GM18868 (cell line): ENCODE measurements around the gene HELZ2.

ENCODE experiments used
- ATAC-seq: cut with Tn5 transposase; IDR thresholded peaks from one replicate; pipeline ENCODE4 v1.9.1; 2021; ENCODE audit warnings: mild to moderate bottlenecking, moderate library complexity; ENCODE audit not compliant: unreplicated experiment

Gene HELZ2

GRCh38 chr20:63598479-63599395, 24.7 kb upstream of the HELZ2 start:
- ATAC-seq, result no peak

DNA sequence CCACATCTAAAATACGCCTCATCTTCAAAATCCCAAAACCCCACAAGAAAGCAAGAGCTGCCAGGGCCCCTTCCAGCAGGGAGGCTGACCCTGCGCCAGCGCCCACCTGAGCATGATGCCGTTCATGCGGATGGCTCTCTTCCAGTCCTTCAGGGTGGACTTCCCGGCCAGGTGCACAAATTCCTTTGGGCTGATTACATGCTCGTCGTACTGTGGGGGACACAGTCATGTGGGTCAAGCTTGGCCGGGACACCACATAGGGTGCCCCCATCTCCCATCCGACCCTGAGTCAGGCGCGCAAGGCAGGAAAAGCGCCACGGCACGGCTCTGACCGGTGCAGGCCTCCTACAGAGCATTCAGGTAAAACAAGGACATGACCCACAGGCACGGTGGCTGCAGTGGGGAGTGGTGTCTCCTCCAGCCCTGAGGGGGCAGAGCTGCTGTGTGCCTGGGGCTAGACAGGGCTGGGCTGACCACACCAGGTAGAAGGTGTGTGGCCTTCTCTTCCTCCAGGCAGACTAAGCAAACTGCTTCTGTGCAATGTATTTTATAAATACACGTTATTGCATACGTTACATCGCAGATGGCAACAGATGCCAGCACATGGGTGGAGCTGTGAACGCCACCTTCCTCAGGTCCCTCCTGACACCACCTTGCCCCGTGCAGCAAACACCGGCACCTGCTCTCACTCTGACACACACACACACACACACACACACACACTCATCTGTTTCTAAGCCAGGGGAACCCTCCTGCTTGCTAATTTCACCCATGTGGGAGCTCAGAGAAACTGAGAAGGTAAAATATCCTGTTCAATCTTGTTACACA, 23.8 kb upstream of the HELZ2 start:
- no peak for ATAC-seq

- ATAC-seq, result no peak
Observed at GRCh38 chr20:63596423-63596822, 22.4 kb upstream of the HELZ2 start.

GRCh38 chr20:63595416-63596127, 21.5 kb upstream of the HELZ2 start:
- ATAC-seq, result no peak

DNA sequence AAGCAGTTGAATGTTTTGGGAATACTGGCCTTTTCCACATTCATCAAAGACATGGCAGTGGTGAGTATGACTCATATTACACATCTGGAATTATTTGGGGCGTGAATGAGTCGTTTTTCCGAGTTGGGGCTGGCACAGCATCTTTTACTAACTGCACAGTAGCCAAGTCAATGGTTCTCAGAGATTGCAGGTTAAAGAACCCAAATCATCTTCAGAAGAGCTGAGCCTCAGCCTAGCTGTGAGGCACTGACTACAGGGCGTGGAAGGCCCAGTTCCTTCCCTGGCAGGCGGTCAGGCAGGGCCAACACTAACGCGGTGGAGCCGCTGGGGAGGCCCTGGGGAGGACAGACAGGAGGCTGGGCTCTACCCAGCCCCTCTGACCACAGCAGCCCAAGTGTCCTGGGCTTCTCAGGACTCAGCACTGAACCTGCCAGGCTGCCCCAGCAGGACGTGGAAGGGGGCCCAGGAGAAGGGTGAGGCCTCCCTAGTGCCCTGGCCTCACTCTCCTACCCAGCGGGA, 20.1 kb upstream of the HELZ2 start:
- ATAC-seq, result no peak

- no peak for ATAC-seq
Observed at GRCh38 chr20:63592661-63593060, 18.6 kb upstream of the HELZ2 start.

GRCh38 chr20:63591786-63592355, 17.8 kb upstream of the HELZ2 start:
- no peak for ATAC-seq

DNA sequence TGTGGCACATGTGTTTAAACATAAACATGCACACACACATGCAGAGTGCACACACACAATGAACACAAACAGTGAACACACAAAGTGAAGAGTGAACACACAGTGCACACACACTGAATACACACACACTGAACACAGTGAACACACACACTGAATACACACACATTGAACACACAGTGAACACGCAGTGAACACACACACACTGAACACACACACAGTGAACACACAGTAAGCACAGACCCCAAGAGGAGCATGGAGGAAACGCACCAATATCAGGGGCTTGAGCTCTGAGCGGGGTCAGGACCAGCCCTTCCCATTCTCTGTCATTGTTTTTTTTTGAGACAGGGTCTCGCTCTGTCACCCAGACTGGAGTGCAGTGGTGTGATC, 17.1 kb upstream of the HELZ2 start:
- no peak for ATAC-seq

GRCh38 chr20:63590218-63591146, 16.4 kb upstream of the HELZ2 start:
- no peak for ATAC-seq

- ATAC-seq, result no peak
Observed at GRCh38 chr20:63589261-63590217, 15.5 kb upstream of the HELZ2 start.

DNA sequence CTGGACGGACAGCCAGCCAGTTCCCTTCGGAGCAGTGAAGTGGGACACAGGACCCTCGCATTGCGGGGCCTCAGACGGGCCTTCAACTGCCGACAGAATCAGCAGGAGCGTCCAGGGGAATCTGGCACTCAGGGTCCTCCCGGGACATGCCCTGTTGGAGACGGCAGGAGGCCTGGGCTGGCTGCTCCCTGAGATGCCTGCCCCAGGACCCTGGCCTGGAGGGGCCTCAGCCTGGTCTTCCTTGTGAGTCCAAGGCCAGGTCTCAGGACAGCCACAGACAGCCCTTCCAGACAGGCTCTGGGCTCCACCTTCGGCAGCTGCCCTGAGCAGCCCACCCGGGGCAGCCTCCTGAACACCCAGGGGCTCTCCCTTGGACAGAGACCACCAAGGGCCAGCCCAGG, 14.6 kb upstream of the HELZ2 start:
- ATAC-seq, result no peak

DNA sequence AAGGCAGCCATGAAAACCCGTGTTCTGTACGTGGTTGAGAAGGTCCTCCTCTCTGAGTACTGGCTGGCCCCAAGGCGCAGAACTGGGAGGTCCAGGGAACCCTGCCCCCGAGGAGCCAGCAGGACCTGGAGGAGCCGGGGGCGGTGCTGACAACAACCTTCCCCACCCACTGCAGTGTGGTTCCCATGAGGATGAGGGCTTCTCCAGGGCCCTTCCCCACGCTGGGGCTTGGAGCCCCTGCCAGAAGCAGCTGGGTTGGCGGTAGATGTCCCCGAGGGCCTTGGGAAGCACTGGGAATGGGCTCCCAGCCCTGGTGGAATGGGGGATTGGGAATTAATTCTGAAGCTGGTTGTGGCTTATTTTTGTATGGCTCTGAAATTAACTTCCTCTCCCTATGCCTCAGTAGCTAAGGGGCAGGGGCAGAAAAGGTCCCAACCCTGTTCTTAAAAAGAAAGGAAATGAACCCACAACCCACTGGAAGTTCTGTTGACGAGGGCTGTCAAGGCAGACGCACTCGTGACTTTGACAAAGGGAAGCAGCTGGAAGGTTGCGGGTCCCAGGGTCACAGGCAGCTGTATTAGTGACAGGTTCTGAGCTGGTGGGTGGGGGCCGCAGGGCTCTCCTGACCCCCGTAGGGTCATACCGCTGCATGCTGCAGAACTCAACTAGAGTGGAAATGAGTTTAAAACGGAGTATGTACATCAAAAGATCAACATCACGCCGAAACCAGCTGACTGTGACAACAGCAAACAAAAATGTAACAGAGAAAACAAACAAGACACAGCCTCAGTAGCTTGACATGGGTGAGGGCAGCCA, 13.9 kb upstream of the HELZ2 start:
- ATAC-seq, result no peak

DNA sequence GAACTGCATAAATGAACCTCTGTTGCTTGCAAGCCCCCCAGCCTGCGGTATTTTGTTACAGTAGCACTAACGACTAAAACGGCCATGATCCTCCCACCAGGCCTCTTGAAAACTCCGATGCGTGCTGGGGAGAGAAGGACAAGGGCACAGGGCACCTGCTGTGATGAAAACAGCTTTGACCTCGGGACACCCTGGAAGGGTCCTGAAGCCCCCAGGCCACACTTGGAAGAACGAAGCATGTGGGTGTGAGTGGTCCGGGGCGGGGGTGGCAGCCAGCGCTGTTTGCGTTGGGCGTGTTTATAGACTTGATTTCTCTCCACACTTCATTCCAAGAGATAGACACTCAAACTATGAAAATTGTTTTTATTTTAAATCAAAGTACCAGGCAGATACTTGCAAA, 13.2 kb upstream of the HELZ2 start:
- no peak for ATAC-seq

DNA sequence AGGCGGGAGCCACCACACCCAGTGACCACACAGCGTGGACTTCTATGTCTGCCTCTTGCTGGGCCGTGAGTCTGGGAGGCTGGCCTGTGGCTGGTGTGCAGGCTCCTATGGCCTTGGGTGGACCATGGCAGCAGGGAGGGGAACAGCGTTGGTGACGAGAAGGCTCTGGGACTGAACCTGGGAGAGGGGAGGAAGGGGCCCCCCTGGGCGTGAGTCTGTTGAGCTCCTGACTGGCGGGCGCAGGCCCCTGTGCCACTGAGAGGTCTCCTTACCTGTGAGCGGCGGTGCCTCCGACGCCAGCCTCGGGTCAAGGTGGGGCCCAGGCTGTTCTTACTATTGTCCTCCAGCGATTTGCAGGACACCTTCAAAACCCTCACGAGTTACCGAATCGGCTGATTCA, 12.8 kb upstream of the HELZ2 start:
- ATAC-seq, result no peak

DNA sequence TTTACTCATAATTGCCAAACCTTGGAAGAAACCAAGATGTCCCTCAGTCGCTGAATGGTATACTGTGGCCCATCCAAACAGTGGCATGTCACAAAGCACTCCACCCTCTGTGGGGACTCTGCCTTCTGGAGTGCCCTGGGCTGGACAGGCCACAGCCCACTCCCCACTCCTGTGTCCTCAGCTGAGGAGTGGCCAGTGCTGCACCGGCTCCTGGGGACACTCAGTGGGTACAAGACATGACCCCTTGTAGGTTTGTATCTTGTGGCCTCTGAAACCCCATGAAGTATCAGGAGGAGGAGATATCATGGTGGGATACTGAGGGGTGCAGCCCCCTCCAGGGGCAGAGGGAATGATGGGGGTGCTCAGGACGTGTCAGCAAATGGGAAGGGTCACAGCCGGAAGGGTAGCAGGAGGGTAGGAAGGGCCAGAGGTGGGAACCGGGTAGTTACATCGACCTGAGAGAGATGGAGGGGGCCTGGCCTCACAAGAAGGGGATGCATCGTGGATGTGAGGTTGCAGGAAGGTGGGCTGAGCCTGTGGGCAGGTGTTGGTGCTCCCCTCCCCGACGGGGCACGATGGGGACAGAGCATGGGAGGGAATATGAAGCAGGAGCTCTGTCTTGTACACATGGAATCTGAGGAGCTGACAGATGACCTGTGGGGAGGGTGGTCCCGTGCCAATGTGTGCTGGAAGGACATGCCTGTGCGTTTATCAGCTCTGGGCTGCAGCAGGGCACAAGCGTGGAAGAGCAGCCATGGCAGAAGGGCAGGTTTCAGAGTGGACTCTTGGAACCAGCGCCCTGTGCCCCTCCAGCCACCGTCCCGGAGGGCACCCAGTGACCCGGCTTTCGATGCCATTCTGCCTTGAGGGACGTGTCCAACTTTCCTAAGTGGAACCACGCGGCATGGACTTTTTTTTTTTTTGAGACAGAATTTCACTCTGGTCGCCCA, 11.9 kb upstream of the HELZ2 start:
- no peak for ATAC-seq

DNA sequence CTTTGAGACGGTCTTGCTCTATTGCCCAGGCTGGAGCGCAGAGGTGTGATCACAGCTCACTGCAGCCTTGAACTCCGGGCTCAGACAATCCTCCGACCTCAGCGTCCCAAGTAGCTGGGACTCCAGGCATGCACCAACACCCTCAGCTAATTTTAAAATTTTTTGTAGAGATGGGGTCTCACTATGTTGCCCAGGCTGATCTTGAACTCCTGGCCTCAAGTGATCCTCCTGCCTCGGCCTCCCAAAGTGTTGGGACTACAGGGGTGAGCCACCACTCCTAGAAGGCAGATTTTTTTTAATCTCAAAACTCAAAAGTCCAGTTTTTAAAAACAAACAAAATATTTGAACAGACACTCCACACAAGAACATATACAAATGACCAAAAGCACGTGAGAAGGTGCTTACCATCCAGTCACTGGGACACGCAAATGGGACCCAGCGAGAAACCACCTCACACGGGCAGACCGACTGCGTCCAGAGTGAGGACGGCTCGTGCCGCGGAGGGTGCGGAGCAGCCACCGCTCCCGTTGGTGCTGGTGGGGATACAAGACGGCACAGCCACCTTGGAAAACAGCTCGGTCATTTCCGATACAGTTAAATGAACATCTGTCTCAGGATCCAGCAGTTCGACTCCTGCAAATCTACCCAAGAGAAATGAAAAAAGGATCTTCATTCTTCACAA, 8.5 kb upstream of the HELZ2 start:
- ATAC-seq, result no peak
